NT2/D1 (cell line): ENCODE measurements around the gene S100PBP.
A peak's percentile ranks its signal among the peaks of the same experiment; 100 is the strongest.

ENCODE experiments used
- DNase-seq: peaks from one replicate; pipeline ENCODE4 v3.0.0-alpha.2; 2011; ENCODE audit warnings: low read depth, low spot score
- H3K27me3 ChIP-seq: 2 replicates; pipeline ENCODE4 v1.6.0; 2011; ENCODE audit warnings: mild to moderate bottlenecking; ENCODE audit not compliant: insufficient read length, insufficient read depth
- H3K36me3 ChIP-seq: 2 replicates; pipeline ENCODE4 v1.6.1; 2011; ENCODE audit warnings: mild to moderate bottlenecking, low read length, mixed read lengths; ENCODE audit not compliant: insufficient read depth, insufficient read length
- H3K4me1 ChIP-seq: 2 replicates; pipeline ENCODE4 v1.5.1; 2011; ENCODE audit not compliant: insufficient read depth, insufficient read length
- H3K4me3 ChIP-seq: 2 replicates; pipeline ENCODE4 v1.5.1; 2011; ENCODE audit warnings: low read depth; ENCODE audit not compliant: insufficient read length
- H3K9ac ChIP-seq: 2 replicates; pipeline ENCODE4 v1.6.0; 2011; ENCODE audit warnings: low read depth; ENCODE audit not compliant: insufficient read length
- H3K9me3 ChIP-seq: 2 replicates; pipeline ENCODE4 v1.5.1; 2011; ENCODE audit warnings: mild to moderate bottlenecking, low read length; ENCODE audit not compliant: insufficient read depth
- SUZ12 ChIP-seq: IDR thresholded peaks from 2 replicates; pipeline ENCODE4 v1.6.1; 2011; ENCODE audit not compliant: insufficient read length, insufficient read depth; ENCODE audit errors: extremely low read depth
- YY1 ChIP-seq: IDR thresholded peaks from 2 replicates; pipeline ENCODE4 v1.6.1; 2011; ENCODE audit not compliant: insufficient read length, insufficient read depth
- ZNF274 ChIP-seq: IDR thresholded peaks from 2 replicates; pipeline ENCODE4 v1.6.1; 2011; ENCODE audit warnings: mild to moderate bottlenecking, low read depth, low read length

The S100PBP gene

GRCh38 chr1:32817159-32817814 is at the start of gene S100PBP, which contains the start of gene YARS1:
TSS of gene S100PBP (plus strand) at chr1:32817653. CDS start at chr1:32826100, 8,447 bp downstream.
TSS of gene YARS1 (minus strand) at chr1:32817358. CDS start at chr1:32817244, 114 bp downstream.
- TF ChIP-seq SUZ12 (no peak), YY1 (peak; percentile 75)
- H3K4me3 ChIP-seq = peak within 1 kb of the TSS; percentile 94
- DNase-seq = peak; percentile 100
- no peaks in the 10 kb centered on the region for H3K27me3 ChIP-seq
- H3K9me3 ChIP-seq = no peaks in the 10 kb centered on the region
- H3K4me1 ChIP-seq = peaks cover 6% of the 10 kb centered on the region
- H3K36me3 ChIP-seq = peaks cover 33% of the 10 kb centered on the region
- peak within 1 kb of the TSS; percentile 100 for H3K9ac ChIP-seq

GRCh38 chr1:32768110-32768850 is 49.2 kb upstream of the S100PBP start:
- H3K9ac ChIP-seq = peak overlapping the region; percentile 79
- TF ChIP-seq SUZ12 (no peak), YY1 (no peak), ZNF274 (no peak)
- H3K4me1 ChIP-seq = peaks cover 53% of the 10 kb centered on the region
- peaks cover 60% of the 10 kb centered on the region for H3K36me3 ChIP-seq
- no peaks in the 10 kb centered on the region for H3K27me3 ChIP-seq
- no peak for DNase-seq
- no peak overlapping the region for H3K4me3 ChIP-seq
- H3K9me3 ChIP-seq = no peaks in the 10 kb centered on the region

- Histone ChIP-seq H3K4me1 (peaks cover 57% of the 10 kb centered on the region), H3K36me3 (peaks cover 68% of the 10 kb centered on the region), H3K9me3 (no peaks in the 10 kb centered on the region), H3K9ac (peak overlapping the region; percentile 52), H3K4me3 (no peak overlapping the region), H3K27me3 (no peaks in the 10 kb centered on the region)
- no peak for DNase-seq
- TF ChIP-seq YY1 (no peak), SUZ12 (no peak), ZNF274 (no peak)
Observed at GRCh38 chr1:32769524-32770220, 47.8 kb upstream of the S100PBP start.

GRCh38 chr1:32770221-32770731 is 47.2 kb upstream of the S100PBP start:
- peaks cover 74% of the 10 kb centered on the region for H3K36me3 ChIP-seq
- H3K27me3 ChIP-seq = no peaks in the 10 kb centered on the region
- no peaks in the 10 kb centered on the region for H3K9me3 ChIP-seq
- peak overlapping the region; percentile 52 for H3K9ac ChIP-seq
- no peak overlapping the region for H3K4me3 ChIP-seq
- no peak for TF ChIP-seq SUZ12
- no peak for TF ChIP-seq ZNF274
- TF ChIP-seq YY1 = no peak
- peaks cover 57% of the 10 kb centered on the region for H3K4me1 ChIP-seq
- no peak for DNase-seq

GRCh38 chr1:32770741-32771548 is 46.5 kb upstream of the S100PBP start:
- Histone ChIP-seq H3K4me1 (peaks cover 53% of the 10 kb centered on the region), H3K27me3 (no peaks in the 10 kb centered on the region), H3K9me3 (no peaks in the 10 kb centered on the region), H3K36me3 (peaks cover 81% of the 10 kb centered on the region), H3K9ac (peak overlapping the region; percentile 52), H3K4me3 (no peak overlapping the region)
- TF ChIP-seq SUZ12 (no peak), YY1 (no peak), ZNF274 (no peak)
- no peak for DNase-seq

GRCh38 chr1:32771561-32772280 is 45.7 kb upstream of the S100PBP start:
- Histone ChIP-seq H3K27me3 (no peaks in the 10 kb centered on the region), H3K36me3 (peaks cover 88% of the 10 kb centered on the region), H3K4me1 (peaks cover 53% of the 10 kb centered on the region), H3K4me3 (no peak overlapping the region), H3K9me3 (no peaks in the 10 kb centered on the region), H3K9ac (peak overlapping the region; percentile 29)
- TF ChIP-seq YY1 (no peak), ZNF274 (no peak), SUZ12 (no peak)
- DNase-seq = no peak
